NCI-H82 (cell line): ENCODE results near the gene KIAA0753.

Source experiments
- DNase-seq: peaks from one replicate; lab custom pipeline; 2025; lab: John Stamatoyannopoulos, UW

Gene KIAA0753

GRCh38 chr17:6547336-6547735 lies 93.2 kb downstream of the KIAA0753 start:
- no peak for DNase-seq

DNA sequence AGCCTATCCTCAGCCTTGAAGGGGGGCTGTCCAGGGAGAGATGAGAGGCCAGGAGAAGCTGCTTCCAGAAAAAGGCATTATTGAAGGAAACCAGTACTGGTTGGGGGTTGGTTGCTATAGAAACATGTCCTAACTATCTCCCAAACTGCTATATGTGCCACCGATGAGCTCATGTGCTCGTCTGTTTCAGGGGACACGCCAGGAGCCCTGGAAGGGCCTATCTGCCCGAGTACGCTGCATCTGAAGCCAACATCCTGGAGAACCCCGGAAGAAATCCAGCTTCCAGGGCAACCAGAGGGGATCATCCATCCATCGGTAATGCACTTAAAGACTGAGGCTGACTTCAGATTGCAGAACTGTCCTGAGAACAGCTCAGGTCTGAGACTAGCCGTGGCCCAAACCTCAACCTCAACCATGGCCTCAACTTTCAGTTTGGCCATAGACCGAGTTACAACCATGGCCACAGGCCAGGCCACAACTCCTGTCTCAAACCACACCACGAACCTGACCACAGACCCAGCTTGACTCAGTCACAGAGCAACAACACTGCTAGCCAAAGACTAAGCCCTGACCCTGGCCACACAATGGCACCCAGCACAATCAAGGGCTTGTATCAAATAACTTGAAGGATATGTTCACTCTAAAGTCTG lies 94.3 kb downstream of the KIAA0753 start:
- no peak for DNase-seq

- DNase-seq, result no peak
Observed at GRCh38 chr17:6545291-6545690, 95.2 kb downstream of the KIAA0753 start.

DNA sequence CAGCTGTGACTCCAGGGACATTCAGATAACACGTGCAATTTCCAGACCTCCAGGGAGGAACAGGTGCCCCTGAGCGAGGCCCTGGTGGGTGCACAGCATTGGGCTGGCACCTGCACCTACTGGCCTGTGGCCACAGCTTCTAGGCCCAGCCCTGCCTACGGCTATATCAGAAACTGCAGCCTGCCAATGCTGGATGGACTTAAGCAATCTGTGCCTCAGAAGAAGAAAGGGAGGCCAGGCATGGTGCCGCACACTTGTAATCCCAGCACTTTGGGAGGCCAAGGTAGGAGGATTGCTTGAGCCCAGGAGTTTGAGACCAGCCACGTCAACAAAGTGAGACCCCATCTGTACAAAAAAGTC lies 96.5 kb downstream of the KIAA0753 start:
- no peak for DNase-seq

DNA sequence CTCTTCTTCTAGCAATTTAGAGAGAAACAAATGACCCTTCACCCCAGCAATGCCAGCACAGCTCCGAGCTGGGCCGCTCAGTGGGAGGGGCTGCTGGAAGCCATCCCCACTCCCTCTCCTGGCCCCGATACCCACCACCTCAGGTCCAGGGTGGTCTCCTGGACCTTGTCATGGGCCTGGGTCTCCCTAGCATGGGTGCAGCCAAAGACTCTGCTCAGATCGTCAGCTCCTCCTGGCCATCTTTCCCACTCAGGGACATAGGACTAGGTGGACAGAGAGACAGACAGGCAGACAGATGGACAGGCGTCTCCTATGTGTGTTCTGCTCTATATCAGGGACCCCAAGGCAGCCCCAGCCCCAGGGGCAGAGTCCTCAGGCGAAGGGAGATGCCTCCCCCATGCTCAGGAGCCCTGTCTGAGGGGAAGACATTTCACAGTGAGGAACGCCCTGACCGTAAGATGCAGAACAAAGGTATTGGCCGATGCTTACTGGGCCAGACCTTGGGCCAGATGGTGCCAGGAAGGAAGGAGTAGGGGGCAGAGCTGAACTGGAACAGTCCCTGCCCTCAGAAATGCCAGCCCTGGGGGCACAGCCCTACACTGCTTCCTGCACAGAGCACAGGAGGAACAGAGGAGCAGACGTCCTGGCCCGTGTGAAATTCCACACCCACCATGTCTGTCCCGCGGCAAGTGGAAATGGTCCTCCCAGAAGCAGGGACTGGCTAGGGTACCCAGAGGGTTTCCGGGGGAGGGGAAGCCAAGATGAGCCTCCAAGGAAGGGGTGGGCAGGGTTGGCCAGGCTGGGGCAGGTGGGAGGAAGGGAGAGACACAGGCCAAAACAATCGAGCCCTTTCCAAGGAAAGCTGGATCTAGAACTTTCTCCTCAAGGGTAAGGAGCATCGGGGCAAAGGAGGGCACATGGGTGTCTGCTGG lies 97.2 kb downstream of the KIAA0753 start:
- DNase-seq, result no peak

- no peak for DNase-seq
Observed at GRCh38 chr17:6542577-6542976, 97.9 kb downstream of the KIAA0753 start.

GRCh38 chr17:6541886-6542285 lies 98.6 kb downstream of the KIAA0753 start:
- no peak for DNase-seq

DNA sequence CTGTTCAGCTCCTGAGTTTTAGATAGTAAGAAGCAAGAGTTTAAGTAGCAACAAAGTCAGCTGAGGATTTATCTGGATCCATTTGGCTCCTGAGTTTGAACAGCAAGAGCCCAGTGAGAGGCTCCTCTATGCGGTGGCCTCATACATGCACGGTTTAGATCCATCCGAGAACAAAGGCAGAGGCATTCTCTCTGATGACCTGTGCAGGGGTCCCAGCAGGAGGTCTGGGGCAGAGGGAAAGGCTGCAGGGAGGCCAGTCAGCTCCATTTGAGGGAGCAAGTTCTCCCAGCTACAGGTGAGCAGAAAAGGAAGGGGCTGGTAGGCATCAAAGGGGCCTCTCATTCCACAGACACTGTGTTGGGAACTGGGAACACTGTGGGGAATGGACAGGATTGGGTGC lies 100.6 kb downstream of the KIAA0753 start:
- DNase-seq, result peak; percentile 23

DNA sequence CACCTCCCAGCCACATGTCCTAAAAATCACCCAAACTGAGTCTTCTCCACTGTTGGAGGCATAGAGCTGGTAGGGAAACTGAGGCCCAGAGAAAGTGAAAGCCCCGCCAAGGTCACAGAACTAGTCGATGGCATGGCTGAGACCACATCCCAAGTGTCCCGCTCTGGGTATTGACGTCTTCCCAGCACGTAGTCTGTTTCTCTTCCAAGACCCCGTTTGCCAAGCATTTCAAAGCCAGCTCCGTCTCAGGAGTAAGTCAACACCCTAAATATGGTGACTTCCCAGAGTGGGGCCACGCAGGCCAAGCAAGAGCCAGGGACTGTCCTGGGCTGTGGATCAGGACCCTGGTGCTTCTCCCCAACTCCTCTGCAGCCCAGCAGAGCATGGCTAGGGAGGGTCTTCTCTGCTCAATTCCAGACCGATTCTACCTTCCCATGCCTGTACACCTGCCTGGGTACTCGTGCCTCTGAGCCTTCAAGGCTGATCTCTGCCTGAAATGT lies 103.9 kb downstream of the KIAA0753 start:
- no peak for DNase-seq

DNA sequence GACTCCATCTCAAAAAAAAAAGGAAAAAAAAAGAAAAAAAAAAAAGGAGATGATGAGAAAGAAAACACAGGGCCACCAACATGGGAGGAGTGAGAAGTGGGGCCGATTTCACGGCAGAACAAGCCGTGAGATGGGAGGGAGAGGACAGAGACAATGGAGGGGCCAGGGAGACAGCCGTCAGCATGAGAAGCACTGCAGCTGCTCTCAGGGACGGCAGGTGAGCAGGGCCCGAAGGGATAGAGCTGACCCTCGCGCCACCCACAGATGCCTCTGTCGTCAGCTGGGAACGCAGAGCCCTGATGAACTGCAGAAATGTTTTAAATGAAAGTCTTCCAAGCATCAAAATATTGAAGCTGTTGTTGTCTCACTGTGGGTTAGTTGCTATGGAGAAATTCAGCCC lies 104.5 kb downstream of the KIAA0753 start:
- DNase-seq, result no peak

DNA sequence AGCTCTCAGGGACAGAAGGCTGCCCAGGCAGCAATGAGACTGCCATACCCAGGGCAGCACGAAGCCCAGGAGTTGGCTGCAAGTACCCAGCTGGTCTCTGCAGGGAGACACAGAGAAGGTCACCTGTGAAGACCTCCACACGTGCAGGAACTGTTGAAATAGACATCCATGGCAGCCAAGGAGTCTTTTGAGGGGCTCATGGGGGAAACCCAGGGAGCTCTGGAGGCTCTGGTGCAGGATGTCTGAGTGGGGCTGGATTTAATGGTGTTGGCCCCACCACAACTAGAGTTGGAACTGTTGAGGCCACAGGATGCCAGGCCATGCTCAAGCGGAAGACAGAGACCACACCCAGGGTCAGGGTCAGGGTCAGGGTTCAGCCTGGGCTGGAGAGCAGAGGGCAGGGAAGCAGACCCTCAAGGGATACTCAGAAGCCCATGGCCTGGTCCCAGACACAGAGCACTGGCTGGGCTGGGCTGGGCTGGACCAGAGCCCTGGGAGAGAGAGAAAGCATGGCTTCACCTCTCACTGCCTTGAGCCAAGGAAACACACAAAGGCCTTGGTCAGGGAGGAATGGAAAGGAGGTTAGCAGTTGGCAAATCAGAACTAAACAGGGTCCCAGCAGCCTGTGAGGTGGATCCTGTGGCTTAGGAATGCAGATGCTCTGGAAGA lies 105.5 kb downstream of the KIAA0753 start:
- DNase-seq, result no peak

GRCh38 chr17:6532441-6532885 lies 108.0 kb downstream of the KIAA0753 start:
- DNase-seq, result no peak

DNA sequence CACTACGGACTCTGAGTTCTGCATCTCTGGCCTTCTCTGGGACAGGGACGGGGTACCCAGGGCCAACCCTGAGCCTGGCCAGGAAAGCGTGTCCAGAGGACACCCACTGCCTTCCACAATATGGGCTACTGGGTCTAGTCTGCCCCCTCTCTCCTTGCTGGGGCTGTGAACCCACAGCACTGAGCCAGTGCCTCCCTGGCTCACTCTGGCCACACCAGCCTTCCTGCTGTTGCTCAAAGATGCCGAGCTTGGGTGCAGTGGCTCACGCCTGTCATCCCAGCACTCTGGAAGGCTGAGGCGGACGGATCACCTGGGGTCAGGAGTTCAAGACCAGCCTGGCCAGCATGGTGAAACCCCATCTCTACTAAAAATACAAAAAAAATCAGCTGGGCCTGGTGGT lies 108.9 kb downstream of the KIAA0753 start:
- no peak for DNase-seq

GRCh38 chr17:6530324-6530920 lies 110.1 kb downstream of the KIAA0753 start:
- no peak for DNase-seq

DNA sequence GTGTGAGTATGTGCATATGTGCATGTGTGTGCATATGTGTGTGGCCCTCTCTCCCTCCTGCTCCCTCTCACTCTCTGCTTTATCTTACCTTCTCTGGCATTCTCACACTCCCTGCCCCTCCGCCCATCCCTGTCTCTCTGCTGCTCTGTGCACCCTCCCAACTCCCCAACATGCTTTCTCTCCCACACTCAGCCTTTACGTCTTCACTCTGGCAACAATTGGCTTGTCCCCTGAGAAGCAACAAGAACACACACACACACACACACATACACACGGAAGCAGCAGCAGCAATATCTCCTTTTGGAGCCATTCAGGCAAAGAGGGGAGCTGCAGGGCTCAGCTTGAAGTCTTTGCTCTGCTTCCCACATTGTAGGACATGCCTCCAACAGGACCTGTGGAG lies 112.0 kb downstream of the KIAA0753 start:
- DNase-seq, result no peak
